ENCODE measurements around the gene CUBN. TPM values are rescaled to one million over a fixed set of nuclear protein-coding genes. Genes with fewer than 3 reads are reported as not detected.

CUBN gene
- total RNA-seq, 4 donors from 2014 or later, result 0.37 to 1.5 (median 1.1) TPM

GRCh38 chr10:17106991-17107390 is 22.6 kb downstream of the CUBN start:
- H3K9me3 ChIP-seq, result no peaks in the 10 kb centered on the region
- H3K36me3 ChIP-seq, result no peaks in the 10 kb centered on the region
- TF ChIP-seq POLR2AphosphoS5 (IDR thresholded peaks at IDR 0.05) (no peak), POLR2A (IDR thresholded peaks at IDR 0.05) (no peak), EP300 (IDR thresholded peaks at IDR 0.05; ENCODE audit: low read depth) (no peak)
- TF ChIP-seq, protein P1, sequence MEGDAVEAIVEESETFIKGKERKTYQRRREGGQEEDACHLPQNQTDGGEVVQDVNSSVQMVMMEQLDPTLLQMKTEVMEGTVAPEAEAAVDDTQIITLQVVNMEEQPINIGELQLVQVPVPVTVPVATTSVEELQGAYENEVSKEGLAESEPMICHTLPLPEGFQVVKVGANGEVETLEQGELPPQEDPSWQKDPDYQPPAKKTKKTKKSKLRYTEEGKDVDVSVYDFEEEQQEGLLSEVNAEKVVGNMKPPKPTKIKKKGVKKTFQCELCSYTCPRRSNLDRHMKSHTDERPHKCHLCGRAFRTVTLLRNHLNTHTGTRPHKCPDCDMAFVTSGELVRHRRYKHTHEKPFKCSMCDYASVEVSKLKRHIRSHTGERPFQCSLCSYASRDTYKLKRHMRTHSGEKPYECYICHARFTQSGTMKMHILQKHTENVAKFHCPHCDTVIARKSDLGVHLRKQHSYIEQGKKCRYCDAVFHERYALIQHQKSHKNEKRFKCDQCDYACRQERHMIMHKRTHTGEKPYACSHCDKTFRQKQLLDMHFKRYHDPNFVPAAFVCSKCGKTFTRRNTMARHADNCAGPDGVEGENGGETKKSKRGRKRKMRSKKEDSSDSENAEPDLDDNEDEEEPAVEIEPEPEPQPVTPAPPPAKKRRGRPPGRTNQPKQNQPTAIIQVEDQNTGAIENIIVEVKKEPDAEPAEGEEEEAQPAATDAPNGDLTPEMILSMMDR (IDR thresholded peaks at IDR 0.05), result no peak
- WGBS, 2 donors (ENCODE audit: low coverage in 1 of 2), result 80 to 87% methylated on average over 5 of the region's 5 CpGs
- in situ Hi-C loops (cut with MboI; ENCODE audit: low pct_ligation_motif_present in 1 of 4, low pct_unique_long_range_greater_than_20kb in 1 of 4, low sequenced_read_pairs in 3 of 4), result no loop called here
- H3K4me3 ChIP-seq, result no peak overlapping the region
- intact Hi-C loops (cut with DNase I; ENCODE audit: low total_unique reads), result no loop called here
- DNase-seq, result no peak
- no peaks in the 10 kb centered on the region for H3K27me3 ChIP-seq
- no peak overlapping the region for H3K27ac ChIP-seq
- no peaks in the 10 kb centered on the region for H3K4me1 ChIP-seq

DNA sequence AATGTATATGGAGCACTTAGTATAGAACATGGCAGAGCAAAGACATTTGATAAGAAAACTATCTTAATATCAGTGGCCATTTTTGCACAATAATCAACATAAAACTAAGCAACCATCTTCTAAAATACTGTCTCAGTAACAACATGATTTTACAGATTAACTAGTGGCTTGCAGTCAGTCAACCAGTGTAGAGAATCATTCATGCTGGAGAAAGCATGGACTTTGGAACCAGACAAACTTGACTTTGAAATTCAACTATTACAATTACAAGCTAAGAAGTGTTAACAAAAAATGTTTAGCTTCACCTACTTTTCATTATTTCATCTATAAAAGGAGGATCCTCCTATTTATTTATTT is 27.7 kb downstream of the CUBN start:
- no peak for TF ChIP-seq POLR2AphosphoS5 (IDR thresholded peaks at IDR 0.05)
- no peak for TF ChIP-seq EP300 (IDR thresholded peaks at IDR 0.05; ENCODE audit: low read depth)
- TF ChIP-seq, protein P1 (IDR thresholded peaks at IDR 0.05), result no peak
- no peak for TF ChIP-seq POLR2A (IDR thresholded peaks at IDR 0.05)
- Histone ChIP-seq H3K36me3 (no peaks in the 10 kb centered on the region), H3K27ac (no peak overlapping the region), H3K4me3 (no peak overlapping the region), H3K27me3 (no peaks in the 10 kb centered on the region), H3K9me3 (no peaks in the 10 kb centered on the region), H3K4me1 (no peaks in the 10 kb centered on the region)
- in situ Hi-C loops (cut with MboI; ENCODE audit: low pct_ligation_motif_present in 1 of 4, low pct_unique_long_range_greater_than_20kb in 1 of 4, low sequenced_read_pairs in 3 of 4) (no loop called here), intact Hi-C loops (cut with DNase I; ENCODE audit: low total_unique reads) (no loop called here)
- DNase-seq, result no peak

GRCh38 chr10:17101257-17101909 is 28.2 kb downstream of the CUBN start:
- in situ Hi-C loops (cut with MboI; ENCODE audit: low pct_ligation_motif_present in 1 of 4, low pct_unique_long_range_greater_than_20kb in 1 of 4, low sequenced_read_pairs in 3 of 4) (no loop called here), intact Hi-C loops (cut with DNase I; ENCODE audit: low total_unique reads) (no loop called here)
- 77 to 80% methylated on average over 7 of the region's 7 CpGs for WGBS, 2 donors (ENCODE audit: low coverage in 1 of 2)
- Histone ChIP-seq H3K27me3 (no peaks in the 10 kb centered on the region), H3K4me1 (no peaks in the 10 kb centered on the region), H3K36me3 (no peaks in the 10 kb centered on the region), H3K27ac (no peak overlapping the region), H3K4me3 (no peak overlapping the region), H3K9me3 (no peaks in the 10 kb centered on the region)
- TF ChIP-seq EP300 (IDR thresholded peaks at IDR 0.05; ENCODE audit: low read depth) (no peak), POLR2AphosphoS5 (IDR thresholded peaks at IDR 0.05) (no peak), POLR2A (IDR thresholded peaks at IDR 0.05) (no peak)
- TF ChIP-seq, protein P1 (IDR thresholded peaks at IDR 0.05), result no peak
- DNase-seq, result no peak

DNA sequence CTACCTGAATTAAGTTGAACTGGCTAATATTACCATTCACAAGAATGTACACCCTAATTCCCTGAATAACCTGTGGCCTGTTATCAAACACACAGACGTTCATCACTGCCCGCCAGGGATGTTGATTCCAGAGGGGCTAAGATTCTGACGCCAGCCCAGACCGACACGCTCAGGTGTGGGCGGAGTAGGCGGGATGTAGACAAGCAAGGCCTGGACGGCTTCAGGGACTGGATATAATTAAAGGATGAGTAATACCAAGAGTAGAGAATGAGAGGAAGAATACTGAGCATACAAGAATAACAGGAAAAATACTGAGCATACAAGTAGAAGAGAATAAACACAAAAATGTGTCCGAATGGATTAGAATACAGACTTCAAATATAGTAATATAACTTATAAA is 29.0 kb downstream of the CUBN start:
- no peak overlapping the region for H3K27ac ChIP-seq
- H3K9me3 ChIP-seq, result no peaks in the 10 kb centered on the region
- no peak overlapping the region for H3K4me3 ChIP-seq
- no peaks in the 10 kb centered on the region for H3K4me1 ChIP-seq
- intact Hi-C loops (cut with DNase I; ENCODE audit: low total_unique reads) (no loop called here), in situ Hi-C loops (cut with MboI; ENCODE audit: low pct_ligation_motif_present in 1 of 4, low pct_unique_long_range_greater_than_20kb in 1 of 4, low sequenced_read_pairs in 3 of 4) (no loop called here)
- no peaks in the 10 kb centered on the region for H3K36me3 ChIP-seq
- DNase-seq, result no peak
- no peak for TF ChIP-seq EP300 (IDR thresholded peaks at IDR 0.05; ENCODE audit: low read depth)
- TF ChIP-seq, protein P1 (IDR thresholded peaks at IDR 0.05), result no peak
- no peak for TF ChIP-seq POLR2AphosphoS5 (IDR thresholded peaks at IDR 0.05)
- no peak for TF ChIP-seq POLR2A (IDR thresholded peaks at IDR 0.05)
- H3K27me3 ChIP-seq, result no peaks in the 10 kb centered on the region
- 85 to 87% methylated on average over 6 to 9 of the region's 9 CpGs for WGBS, 2 donors (ENCODE audit: low coverage in 1 of 2)

Data from transverse colon (tissue), 4 donors.